ENCODE data around the gene KCNF1.

KCNF1 gene

DNA sequence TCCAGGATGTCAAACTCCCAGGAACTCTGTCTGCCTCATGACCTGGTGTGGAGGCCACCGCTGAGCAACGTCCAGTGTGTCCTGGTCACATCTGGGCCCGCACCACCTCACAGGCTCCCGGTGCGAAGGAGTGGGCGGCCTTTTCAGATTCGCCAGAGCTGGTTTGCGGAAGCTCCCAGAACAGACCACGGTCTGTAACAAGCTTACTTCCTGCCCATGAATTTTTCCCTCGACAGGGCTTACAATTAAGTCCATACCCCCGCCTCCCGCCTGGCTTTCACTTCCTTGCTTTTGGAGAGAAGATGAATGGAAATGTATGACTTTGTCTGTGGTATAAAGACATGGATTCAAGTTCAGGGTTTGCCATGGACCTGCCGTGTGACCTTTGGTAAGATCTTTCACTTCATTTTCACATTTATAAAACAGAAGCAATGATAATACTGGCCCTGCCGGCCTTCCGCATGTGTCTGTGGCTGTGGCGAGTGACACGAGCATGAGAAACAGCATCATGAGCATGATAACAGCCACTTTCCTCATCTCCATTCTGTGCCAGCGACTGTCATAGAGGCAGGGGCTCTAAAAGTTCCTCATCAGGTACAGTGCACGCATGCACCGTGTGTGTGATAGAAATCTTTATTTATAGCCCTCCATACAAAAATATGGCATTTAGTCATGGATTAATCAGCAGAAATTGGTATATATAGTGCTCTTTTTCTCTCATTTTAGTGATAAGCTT, 31.0 kb upstream of the KCNF1 start:
- DNase-seq (no peak), ATAC-seq (no peak)

GRCh38 chr2:10882568-10882967, 29.2 kb upstream of the KCNF1 start:
- no peak for ATAC-seq
- DNase-seq = no peak

DNA sequence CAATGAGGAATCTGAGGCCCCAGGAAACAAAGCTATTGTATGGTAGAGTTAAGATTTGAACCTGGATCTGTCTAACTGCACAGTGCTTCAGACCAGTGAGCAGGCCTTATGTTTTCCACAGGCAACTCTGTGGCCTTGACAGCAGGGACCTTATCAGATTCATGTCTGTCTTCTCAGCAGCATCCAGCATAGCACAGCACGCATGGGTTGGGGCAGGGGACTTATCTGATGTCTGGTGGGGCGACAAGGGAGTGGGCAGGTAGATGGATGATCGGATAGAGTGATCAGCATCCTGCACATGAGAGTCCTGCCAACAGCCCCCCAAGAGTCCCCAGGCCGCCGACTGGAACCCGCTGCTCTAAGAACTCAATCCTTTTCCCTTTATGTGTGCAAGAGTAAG, 28.7 kb upstream of the KCNF1 start:
- ATAC-seq (no peak), DNase-seq (no peak)

DNA sequence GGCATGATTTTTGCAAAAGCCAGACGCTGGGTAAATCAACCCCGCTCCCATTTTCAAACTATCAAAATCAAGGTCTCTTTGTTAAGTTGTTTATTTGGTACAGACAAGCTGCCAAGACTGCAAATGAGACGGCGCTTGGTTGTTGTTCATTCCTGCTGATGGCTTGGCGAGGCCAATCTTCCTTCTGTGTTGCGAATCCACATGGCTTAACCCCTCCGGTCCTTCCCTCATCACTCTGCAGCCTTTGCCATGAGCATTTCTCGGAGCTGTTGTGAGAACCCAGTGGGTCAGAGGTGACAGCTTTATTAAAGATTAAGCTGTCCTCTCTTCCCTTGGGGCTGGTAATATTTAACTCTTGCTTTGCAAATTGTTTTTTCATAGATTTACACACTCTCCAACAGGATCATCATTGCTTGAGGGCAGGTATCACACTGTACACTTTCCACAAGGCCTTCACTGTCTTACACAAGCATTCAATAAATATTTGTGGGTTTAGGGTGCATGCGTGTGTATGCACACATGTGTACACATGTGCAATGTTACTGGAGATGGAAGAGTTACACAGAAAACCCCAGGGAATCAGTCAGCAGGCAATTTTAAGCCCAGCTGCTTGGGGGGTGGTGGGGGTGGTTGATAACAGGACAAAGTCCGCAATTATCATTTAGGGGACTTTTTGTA, 27.8 kb upstream of the KCNF1 start:
- ATAC-seq = no peak
- DNase-seq = no peak

GRCh38 chr2:10884574-10884975, 27.2 kb upstream of the KCNF1 start:
- DNase-seq (no peak), ATAC-seq (no peak)

DNA sequence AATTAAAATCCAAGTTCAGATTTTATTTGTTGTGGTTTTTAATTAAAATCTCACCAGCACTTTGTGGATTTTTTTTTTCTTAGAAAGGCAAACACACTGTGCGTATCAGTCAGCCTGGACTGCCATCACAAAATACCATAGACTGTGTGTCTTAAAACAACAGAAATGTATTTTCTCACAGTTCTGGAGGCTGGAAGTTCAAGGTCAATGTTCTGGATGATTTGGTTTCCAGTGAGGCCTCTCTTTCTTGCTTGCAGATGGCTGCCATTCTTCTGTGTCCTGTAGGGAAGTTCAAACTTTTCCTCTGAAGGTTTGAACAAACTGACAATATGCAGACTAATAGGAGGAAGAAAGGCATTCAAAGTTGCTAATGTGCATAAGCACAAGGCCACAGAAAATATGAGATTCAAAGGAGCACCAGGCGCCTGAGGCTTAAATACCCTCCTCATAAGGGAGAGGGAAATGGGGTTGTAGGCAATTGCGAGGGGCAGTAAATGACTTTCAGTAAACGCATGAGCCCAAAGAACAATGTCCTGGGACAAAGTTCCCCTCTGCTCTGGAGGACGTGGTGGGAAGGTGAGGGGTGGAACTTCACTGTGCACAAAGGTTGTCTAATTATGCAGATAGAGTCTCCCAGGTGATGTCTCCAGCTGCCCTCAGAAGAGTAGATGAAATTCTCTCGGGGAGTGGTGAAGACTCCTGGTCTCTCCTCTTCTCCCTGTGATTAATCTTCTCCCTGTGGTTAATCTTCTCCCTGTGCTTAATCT, 26.5 kb upstream of the KCNF1 start:
- ATAC-seq = no peak
- DNase-seq = no peak

- DNase-seq (no peak), ATAC-seq (no peak)
Measured at GRCh38 chr2:10887476-10887875, 24.3 kb upstream of the KCNF1 start.

- DNase-seq (no peak), ATAC-seq (no peak)
Measured at GRCh38 chr2:10889651-10890215, 22.0 kb upstream of the KCNF1 start.

- ATAC-seq (no peak), DNase-seq (no peak)
Measured at GRCh38 chr2:10890706-10891270, 20.9 kb upstream of the KCNF1 start.

DNA sequence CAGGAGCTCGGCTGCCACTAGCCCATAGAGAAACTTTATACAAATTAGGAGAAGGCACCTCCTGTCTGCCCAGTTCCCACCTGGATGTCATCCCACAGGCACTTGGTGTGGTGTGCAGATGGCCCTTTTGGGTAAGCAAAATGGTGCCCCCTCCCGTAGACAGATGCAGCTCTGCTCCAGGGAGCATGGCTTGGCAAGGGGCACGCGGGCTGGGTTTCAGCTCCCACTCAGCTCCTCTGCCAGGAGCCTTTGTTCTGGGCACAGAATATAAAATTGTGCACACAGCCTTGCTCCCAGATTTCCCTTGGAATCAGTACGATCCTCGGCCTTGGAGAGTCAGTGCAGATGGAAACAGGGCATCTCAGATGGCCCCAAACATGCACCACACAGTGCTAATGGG, 20.3 kb upstream of the KCNF1 start:
- DNase-seq (no peak), ATAC-seq (no peak)

DNA sequence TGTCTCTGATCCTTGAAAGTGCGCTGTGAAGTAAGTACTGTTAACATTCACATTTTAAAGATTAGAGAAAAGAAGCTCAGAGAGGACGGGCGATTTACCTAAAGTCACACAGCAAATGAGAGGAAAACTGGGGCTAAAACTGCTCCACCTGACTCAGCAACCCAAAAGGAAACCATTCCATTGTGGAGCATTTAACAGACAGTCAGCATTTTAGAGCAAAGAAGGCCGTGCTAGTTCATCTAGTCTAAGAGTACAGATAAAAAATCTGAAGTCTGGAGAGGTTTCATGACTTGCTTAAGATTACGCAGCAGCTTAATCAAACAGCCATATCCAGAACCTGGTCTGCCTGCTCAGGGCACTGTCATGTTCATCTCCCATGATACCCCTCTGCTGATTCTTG, 19.9 kb upstream of the KCNF1 start:
- DNase-seq = no peak
- no peak for ATAC-seq

- DNase-seq (no peak), ATAC-seq (no peak)
Measured at GRCh38 chr2:10892316-10892715, 19.4 kb upstream of the KCNF1 start.

DNA sequence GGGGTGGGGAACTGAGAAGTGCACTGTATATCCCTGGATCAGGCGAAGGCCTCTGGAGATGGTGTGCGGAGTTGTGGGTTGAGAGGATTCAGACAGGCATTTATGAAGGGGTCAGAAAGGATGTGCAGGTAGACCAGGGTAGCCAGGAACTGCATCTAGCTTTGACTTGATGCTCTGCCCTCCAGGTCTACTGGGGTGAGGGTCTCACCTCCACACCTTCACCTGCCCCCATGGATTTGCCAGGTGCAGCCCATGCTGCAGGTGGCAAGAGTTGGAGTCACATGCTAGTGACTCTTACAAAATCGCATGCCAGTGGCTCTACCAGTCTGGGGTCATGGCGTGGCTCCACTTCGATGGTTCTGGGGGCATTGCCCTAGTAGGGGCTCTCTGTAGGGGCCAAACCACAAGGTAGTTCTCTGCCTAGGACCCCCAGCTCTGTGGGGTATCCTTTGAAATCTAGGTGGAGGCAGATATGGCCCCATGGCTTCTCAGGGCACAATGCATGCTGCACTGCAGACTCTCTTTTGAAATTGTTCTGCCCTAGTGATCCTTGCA, 18.9 kb upstream of the KCNF1 start:
- DNase-seq = no peak
- no peak for ATAC-seq

- no peak for ATAC-seq
Measured at GRCh38 chr2:10894264-10894935, 17.3 kb upstream of the KCNF1 start.

GRCh38 chr2:10895231-10895630, 16.5 kb upstream of the KCNF1 start:
- ATAC-seq = no peak
- no peak for DNase-seq

More at GRCh38 chr2:10894264-10894935, 17.3 kb upstream of the KCNF1 start:
- no peak for DNase-seq

- no peak for ATAC-seq
- no peak for DNase-seq
Measured at GRCh38 chr2:10897956-10898355, 13.8 kb upstream of the KCNF1 start.

- DNase-seq (no peak), ATAC-seq (no peak)
Measured at GRCh38 chr2:10900216-10901109, 11.3 kb upstream of the KCNF1 start.

DNA sequence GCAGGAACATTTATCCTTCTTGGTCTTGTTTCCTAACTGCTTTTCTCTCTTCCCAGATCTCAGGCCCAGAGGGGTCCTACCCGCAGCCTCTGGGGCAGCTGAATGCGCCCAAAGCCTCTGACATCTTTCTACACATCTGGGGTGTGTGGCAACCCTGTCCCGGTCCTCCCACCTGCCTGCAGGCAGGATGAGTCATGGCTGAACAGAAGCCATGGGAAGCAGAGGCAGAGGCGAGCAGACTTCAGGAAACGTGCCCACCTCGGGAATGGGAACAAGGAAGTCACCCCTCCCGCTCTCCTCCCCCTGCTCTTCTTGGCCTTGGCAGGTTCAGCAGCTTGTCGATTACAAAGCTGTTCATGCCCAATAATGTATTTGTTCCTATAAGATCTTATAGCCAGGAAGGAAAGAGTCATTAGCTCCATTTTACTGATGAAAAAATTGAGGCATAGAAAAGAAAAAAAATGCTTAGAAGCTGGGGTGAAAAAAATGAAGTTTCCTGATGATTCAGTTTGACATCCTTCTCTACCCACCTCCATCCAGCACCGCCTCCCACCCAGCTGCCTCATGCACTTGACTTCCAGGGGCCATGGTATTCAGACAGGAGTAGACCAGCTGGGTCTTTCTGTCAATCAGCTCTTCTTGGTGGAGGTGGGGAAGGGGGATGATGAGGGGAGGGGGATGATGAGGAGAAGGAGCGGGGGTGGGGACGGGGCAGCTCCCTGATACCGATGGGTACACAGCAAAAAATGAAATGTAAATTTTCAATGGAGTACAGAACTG, 10.4 kb upstream of the KCNF1 start:
- no peak for DNase-seq
- ATAC-seq = no peak

DNA sequence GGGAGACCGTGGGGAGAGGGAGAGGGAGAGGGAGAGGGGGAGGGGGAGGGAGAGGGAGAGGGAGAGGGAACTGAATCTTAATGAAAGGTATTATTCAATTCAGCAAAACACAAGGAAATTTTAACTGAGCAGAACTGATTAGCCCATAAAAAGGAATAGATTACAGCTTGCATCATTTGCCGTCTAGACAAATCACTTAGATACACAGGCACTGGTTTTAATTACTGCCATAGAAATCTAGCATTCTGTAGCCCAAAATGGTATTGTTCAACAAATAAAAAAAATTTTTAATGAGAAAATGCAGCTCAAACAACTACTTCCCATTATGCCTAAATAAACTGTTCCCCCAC, 7.9 kb upstream of the KCNF1 start:
- no peak for ATAC-seq
- no peak for DNase-seq

DNA sequence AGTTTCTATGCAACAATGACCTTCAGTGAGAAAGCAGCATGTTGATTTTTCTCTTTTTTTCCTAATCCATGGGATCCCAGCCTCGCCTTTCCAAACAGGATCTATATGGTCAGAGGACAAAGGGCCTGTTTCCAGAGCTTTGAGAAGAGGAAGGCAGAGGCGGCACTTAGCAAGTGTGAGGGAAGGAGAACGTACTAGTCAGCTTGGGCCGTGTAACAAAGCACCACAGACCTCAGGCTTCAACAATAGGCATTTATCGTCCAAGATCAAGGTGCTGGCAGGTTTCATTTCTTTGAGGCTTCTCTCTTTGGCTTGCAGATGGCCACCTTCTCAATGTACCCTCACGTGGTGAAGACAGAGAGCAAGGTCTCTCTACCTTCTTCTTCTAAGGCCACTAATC, 7.3 kb upstream of the KCNF1 start:
- DNase-seq (no peak), ATAC-seq (no peak)
